Limb (tissue), 2 donors: ENCODE results near the gene CEP112.

ENCODE experiments used
- DNase-seq, 2 donors: peaks; one replicate each; pipeline ENCODE4 v3.0.0-alpha.2; 2016; ENCODE audit errors: extremely low spot score in 2 of 2

CEP112 gene

DNA sequence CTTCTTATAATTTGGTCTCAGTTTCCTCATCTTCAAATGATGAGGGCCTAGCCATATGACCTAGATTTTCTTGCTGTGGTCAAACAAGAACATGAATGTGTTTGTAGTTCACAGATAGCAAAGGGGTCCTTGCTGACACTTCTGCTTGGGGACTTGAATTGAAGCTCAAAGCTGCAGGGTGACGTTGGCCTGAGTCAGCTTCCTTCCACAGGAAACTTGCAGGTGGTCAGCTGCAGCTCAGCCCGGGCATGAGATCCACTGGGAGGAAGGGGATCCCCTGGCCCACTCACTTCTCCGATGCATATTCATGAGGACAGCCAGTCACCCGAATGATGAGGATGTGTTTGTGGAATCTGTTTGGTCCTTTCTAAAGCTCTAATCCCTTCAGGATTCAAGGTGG, 587.9 kb downstream of the CEP112 start:
- no peak for DNase-seq

DNA sequence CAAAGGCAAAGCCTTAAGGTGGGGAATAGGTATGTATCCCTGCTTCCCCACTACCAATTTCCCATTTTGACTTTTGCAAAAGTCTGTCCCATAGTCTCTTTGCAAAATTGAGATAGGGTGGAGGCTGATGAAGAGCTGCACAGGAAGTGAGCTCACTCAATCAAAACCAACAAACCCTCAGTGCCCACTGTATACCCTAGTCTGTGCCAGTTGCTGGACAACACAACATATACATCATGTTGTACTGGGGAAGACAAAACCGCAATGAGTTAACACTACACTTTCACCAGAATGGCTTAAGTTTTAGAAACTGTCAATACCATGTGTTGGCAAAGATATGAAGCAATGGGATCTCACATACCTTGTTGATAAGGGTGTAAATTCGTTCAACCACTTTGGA, 590.1 kb downstream of the CEP112 start:
- no peak for DNase-seq

DNA sequence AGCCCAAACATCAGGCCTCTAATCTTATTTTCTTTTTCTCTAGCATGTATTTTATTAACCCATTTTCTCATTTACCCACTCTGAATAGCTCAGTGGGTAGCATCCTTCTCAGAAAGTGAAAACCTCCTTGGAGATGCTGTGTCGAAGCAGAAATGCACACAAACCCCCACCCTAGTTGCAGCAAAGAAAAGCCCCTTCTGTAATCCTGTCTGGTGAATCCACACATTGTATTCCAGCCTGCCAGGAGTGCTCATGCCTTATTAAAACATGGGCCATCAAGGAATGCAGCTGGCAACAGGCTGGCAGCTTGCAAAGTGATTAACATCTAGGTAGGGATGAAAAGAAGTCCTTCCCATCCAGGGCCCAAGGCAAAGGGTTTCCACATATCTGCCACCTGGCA, 590.8 kb downstream of the CEP112 start:
- DNase-seq = no peak

DNA sequence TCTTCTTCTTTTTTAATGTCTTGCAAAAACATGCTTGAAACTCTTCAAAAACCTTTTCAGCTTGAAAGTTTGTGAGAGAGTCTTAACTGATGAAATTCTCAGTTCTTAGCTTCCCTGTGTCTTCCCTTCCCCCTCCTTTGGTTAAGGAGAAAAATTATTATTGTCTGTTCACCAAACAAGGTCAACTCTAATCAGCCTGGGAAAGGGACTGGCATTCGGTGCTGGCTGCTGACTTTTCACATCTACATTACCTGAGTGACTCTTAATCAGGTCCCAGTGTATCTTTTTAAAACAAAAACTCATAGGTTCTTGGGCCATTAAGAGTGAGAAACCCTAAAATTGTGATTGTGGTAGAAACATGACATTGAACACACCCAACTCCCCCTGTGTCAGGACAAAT, 591.4 kb downstream of the CEP112 start:
- DNase-seq = no peak

DNA sequence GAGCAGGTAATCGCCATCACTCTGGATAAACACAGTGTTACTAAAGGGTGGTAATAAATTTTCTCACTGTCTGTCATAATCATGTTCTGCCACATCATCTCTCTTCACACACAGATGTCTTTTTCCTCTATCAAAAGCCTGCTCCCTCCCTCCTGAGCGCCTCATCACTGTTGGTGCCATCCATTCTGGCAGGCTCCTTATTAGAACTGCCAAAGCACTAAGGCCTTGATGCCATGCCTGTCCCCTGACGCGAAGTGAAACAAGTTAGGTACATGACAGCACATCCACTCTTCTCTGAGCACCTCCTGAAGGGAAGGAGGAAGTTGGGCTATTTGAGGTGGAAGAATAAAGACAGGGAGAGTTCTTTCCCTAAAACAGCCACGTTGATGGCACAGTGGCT, 592.3 kb downstream of the CEP112 start:
- DNase-seq = no peak

DNA sequence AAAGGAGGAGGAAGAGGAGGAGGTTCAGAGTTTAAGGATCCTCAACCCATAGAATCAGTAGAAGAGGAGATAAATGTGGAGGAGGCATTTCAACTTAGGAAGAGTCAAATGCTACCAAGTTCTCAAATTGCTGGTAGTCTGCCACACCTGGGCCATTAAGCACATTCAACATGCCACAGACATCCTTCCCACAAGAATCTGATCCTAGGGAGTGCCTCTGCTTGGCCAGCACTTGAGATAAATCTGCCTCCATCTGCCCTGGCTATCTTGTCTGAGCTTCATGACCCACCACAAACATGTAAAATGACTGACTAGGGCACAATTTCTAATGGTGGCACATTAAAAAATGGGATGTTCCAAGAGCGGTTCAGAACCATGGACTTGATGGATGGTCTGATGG, 593.2 kb downstream of the CEP112 start:
- DNase-seq = no peak

DNA sequence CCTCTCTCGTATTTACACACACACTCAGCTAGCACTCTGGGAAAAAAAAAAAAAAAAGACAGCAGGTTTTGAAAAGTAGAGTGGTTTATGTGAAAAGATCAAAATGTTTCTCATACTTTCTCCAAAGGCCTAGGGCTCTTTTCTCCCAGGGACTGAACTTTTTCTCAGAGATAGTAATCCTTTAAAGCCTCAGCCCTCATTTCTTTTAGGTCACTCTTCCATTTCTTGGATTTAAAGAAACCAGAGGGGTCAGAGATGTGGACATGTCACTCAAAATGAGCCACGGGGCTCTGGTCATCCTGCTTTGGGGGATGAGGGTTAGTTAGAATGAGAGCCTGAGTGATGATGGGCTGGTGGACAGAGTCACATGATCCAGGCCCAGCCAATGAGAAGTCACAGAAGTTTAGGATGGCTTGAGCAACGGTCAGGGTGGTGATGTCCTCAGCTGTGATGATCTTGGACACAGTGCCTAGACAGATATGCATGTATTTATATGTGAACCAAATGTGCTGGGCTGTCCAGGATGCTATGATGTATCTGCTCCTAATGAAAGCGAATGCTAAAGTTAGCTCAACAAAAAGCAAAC, 596.8 kb downstream of the CEP112 start:
- DNase-seq = no peak

DNA sequence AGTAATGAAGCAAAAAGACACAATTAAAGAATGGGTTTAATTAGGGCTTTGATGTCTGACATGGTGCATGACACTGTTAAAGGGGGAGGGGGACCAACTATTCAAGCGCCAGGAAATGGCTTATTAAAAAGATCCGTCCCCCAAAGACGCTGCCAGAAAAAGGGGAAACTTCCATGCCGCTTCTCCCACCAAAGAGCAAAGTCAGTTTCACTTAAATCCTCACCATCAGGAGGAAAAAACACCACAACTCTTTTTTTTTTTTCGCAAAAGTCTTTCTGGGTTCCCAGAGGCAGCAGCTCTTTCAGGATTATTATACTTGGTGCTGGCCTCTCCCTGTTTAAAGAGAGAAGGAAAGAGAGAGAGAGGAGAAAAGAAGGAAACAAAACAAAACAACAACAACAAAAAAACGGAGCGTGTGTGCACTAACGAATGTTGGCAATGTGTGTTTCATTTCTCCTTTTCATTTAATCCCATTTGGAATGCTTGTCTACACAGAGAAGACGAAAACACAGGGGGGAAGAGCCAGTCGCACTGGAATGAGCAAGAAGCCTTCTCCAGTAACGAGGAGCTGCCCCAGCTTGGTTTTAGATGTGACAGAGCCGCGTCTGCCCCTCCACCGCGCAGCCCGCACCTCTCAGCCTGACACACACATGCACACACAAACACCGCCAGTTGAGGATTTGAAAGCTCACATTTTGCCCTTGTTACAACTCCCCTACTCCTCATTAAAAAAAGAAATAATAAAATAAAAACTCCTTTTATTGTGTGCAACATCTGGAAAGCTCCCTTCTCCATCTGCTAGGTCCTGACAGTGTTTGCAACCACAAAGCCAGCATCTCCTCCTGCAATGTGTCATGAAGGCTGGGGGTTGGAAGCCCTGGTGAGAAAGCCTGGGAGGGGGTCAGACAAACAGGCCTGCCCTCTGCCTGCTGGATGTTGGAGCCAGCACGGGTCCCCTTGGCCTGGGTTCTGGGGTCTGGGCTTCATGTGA, 597.8 kb downstream of the CEP112 start:
- DNase-seq = no peak

DNA sequence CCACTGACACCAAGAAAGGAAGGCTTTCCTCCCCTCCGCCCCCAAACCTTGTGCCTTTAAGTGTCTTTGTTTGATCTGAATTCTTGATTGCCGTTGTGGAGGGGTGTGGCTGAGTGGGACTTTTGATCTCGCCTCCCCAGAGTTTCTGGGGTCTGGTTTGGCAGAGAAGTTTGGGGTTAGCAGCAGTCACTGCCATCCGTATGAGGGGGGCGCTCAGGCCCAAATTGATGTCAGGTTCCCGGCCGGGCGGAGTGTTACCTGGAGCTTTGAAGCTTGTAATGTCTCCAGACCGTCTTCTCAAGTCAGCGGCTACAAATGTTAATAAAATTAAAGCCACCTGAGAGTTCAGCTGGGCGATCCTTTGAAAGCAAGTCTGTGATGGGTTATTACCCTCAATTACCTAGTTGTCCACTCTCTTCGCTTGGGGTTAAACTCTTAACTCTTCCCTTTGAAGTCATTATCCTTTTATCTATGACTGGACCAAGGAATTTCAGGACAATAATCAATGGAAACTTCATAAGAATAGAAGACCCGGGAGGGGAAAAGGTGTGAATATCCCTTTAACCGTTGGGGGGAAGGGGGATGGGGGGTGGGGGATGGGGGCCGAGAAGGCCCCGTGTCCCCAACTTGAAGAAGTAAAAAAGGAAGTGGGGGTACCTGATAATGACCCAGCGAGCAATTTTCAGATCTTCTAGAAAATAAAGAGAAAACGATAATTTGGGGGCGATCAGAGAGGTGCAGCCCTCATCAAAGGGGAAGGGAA, 598.7 kb downstream of the CEP112 start:
- DNase-seq = no peak

DNA sequence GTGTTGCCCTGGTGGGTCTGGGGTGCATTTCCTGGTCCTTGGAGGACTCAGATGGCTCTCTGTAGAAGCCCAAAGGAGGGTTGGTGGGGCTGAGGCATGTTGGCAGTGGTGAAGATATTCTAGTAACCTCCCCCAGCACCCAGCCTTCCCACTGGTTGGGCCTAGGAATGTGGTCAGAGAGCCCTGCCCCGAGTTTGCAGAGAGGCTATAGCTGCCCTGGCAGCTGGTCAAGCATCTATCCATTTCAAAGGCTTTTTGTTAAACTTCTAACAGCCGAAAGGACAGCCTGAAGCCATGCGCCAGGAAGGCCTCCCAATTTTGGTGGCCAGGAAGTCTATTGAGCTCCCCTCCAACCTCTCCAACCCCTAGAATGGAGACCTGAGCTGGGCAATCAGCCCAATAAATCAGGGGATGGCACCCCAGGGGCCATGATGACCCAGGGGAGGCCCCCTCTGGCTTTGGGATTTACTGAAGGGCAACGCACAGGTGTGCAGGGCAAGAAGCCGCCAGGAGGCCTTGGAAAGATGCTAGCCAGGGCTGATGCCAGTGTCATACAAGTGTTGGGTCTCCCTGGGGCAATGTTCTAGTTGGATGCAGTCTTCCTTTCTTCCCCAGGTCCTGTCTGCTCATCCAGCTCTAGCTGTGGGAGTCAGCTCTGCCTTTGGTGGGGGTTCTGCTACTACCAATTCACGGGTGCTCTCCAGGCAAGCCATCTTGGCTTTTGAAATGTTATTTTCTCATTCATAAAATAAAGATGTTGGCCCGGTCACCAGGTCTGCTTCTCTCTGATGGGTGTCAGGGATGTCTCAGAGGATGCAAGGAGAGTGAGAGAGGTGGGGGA, 599.6 kb downstream of the CEP112 start:
- no peak for DNase-seq

DNA sequence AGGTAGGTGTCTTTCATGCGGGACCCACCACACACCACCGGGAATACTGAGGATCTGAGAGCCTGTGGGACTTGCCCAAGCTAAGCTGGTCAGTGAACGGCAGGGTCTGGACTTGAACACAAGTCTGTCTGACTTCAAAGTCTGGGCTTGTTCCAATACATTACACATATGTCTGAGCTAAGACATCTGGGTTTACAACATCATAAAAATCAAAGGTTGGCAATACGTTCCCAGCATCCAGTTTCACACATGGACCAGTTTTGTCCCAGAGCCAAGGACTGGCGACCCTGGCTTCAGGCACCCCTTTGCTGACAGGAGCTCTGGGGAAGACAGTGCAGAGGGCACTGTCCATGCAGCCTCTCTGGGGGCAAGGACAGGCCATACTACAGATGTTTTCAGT, 602.6 kb downstream of the CEP112 start:
- no peak for DNase-seq

DNA sequence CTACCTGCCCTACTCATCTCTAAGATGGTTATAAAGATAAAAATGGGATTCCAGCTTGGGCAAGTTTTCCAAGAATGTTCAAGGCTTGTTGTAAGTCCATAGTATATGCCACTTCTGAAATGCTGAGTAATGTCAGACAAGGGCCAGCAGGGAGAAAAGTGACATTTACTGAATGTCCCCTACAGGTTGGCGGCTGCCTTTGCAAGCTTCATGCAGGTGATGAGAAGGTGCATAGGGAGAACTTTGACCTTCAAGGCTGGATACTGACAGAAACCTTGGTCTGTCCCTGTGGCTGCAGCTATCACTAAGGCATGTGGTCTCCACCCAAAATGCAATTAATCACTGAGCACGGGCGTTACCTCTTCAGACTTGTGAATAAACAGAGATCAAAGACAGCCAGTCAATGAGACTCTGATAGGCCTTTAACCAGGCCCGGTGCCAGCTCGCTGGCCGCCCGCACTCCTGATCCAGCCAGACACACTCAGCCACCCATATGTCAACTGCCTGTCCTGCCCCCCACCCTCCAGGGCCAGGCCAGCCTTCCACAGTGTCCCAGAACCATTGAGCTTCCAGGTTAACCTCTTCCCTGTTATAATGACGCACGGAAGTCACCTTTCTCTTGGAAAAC, 603.6 kb downstream of the CEP112 start:
- DNase-seq = no peak

DNA sequence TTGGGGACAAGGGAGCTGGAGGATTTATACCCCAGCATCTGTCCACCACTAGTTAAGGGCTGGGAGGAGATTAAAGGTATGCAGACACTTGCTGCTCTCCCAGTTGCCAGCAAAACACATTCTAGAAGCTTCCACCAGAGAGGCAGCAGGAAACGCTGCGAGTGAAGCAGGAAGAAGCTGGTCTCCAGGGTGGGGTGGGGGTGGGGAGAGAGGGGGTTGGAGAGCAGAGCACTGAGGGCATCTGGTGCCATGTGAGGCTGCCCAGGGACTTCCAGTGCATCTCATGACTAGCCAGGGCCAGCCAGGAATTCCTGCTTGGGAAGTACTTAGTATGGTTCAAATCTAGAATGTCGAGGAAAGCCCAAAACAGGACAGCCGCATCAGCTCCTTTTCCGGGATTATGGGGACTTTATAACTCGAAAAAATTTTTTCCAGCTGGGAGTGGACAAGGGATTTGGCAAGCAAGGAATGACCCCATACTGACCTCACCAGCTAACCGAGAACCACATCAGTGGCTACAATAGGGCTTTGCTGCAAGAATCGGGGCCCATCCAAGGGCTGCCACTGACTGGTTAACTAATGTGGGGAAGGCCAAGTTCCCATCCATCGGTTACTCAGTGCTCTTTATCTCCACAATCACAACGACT, 604.3 kb downstream of the CEP112 start:
- DNase-seq = no peak

DNA sequence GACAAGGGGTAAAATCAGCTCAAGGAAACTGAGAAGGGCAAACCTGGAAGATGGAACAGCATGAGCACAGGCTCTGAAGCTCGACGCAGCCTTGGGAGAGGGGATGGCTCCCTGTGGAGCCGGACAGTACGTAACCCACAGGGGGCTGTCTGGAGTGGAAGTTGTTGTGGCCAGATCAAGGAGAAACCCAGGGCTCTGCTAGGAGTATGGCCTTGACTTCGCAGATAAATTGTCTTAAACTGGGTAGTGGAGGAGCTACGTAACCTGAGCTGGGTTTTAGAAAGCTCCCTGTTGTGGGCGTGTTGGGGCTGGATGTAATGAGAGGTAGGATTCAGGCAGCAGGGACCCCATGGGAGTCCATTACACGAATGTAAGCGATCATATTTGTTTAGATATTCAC, 605.0 kb downstream of the CEP112 start:
- no peak for DNase-seq
